Suprapubic skin (tissue), 4 donors: ENCODE data around the gene IL33. TPM values are rescaled to one million over a fixed set of nuclear protein-coding genes. Genes with fewer than 3 reads are reported as not detected.

ENCODE experiments used
- DNase-seq, 2 donors: peaks; one replicate each; pipeline ENCODE4 v3.0.0-alpha.2; 2019; ENCODE audit warnings: low spot score in 2 of 2
- H3K27ac ChIP-seq: fragments of 200-600 bp; sonication (generic); one replicate; pipeline ENCODE4 v1.5.1; 2019
- H3K27me3 ChIP-seq: fragments of 200-600 bp; sonication (generic); one replicate; pipeline ENCODE4 v1.5.1; 2019
- H3K36me3 ChIP-seq: fragments of 200-600 bp; sonication (generic); one replicate; pipeline ENCODE4 v1.5.1; 2019
- H3K4me1 ChIP-seq: fragments of 200-600 bp; sonication (generic); one replicate; pipeline ENCODE4 v1.5.1; 2019
- H3K4me3 ChIP-seq: fragments of 200-600 bp; sonication (generic); one replicate; pipeline ENCODE4 v1.5.1; 2019; ENCODE audit warnings: mild to moderate bottlenecking
- H3K9me3 ChIP-seq: fragments of 200-600 bp; sonication (generic); one replicate; pipeline ENCODE4 v1.5.1; 2019
- CTCF ChIP-seq, 2 donors: fragments of 200-600 bp in 1 of 2; fragments of 450-650 bp in 1 of 2; sonication (generic) in 1 of 2; IDR thresholded peaks; one replicate each; pipeline ENCODE4 v1.5.1; 2016 to 2019; ENCODE audit warnings: antibody characterized with exemption in 2 of 2, mild to moderate bottlenecking in 1 of 2, moderate library complexity in 1 of 2
- EP300 ChIP-seq: sonication (generic); formaldehyde crosslinking; IDR thresholded peaks from one replicate; pipeline ENCODE4 v1.6.1; 2017; ENCODE audit warnings: antibody characterized with exemption
- POLR2A ChIP-seq, 2 donors: fragments of 450-650 bp; IDR thresholded peaks; one replicate each; pipeline ENCODE4 v1.6.1; 2017; ENCODE audit warnings: antibody characterized with exemption in 2 of 2, mild to moderate bottlenecking in 2 of 2, moderate library complexity in 2 of 2
- POLR2AphosphoS5 ChIP-seq, 3 donors: sonication (generic); formaldehyde crosslinking; IDR thresholded peaks; one replicate each; pipeline ENCODE4 v1.6.1; 2017; ENCODE audit warnings: antibody characterized with exemption in 3 of 3
- WGBS: methylation state at CpG from one replicate; pipeline ENCODE4 v1.1.5; 2018; 5-methylcytosine and 5-hydroxymethylcytosine counted together
- total RNA-seq, 4 donors: library from RNA; depleted of rRNA; stranded (reverse); fragments of >200 nt; gene quantifications; one replicate each; pipeline ENCODE4 v1.1.0, GENCODE V29; 2016

The IL33 gene
- total RNA-seq, 4 donors from 2014 or later = 11.3 to 37.3 (median 25.6) TPM

- Histone ChIP-seq H3K9me3 (no peaks in the 10 kb centered on the region), H3K27ac (peak overlapping the region; percentile 57), H3K4me1 (peaks cover 55% of the 10 kb centered on the region), H3K4me3 (no peak overlapping the region), H3K27me3 (no peaks in the 10 kb centered on the region), H3K36me3 (no peaks in the 10 kb centered on the region)
- TF ChIP-seq POLR2A (IDR thresholded peaks at IDR 0.05) = no peak
- no peak for TF ChIP-seq EP300
- 63% methylated on average over 1 of the region's 1 CpG for WGBS
- DNase-seq = no peak
Measured at GRCh38 chr9:6224393-6225154, 9.0 kb downstream of the IL33 start.

- peaks cover 66% of the 10 kb centered on the region for H3K4me1 ChIP-seq
- TF ChIP-seq POLR2AphosphoS5 (IDR thresholded peaks at IDR 0.05) (no peak), EP300 (no peak), POLR2A (IDR thresholded peaks at IDR 0.05) (no peak)
- H3K27me3 ChIP-seq = no peaks in the 10 kb centered on the region
- no peak overlapping the region for H3K27ac ChIP-seq
- no peak for DNase-seq
- H3K4me3 ChIP-seq = no peak overlapping the region
- WGBS = 22% methylated on average over 1 of the region's 1 CpG
- H3K36me3 ChIP-seq = no peaks in the 10 kb centered on the region
- no peaks in the 10 kb centered on the region for H3K9me3 ChIP-seq
Measured at GRCh38 chr9:6226696-6227095, 11.1 kb downstream of the IL33 start.

- no peaks in the 10 kb centered on the region for H3K36me3 ChIP-seq
- TF ChIP-seq POLR2A (IDR thresholded peaks at IDR 0.05) (no peak), POLR2AphosphoS5 (IDR thresholded peaks at IDR 0.05) (no peak), EP300 (no peak), CTCF (IDR thresholded peaks at IDR 0.05) (no peak)
- no peaks in the 10 kb centered on the region for H3K27me3 ChIP-seq
- 89% methylated on average over 2 of the region's 2 CpGs for WGBS
- DNase-seq = no peak
- no peaks in the 10 kb centered on the region for H3K9me3 ChIP-seq
- H3K4me3 ChIP-seq = no peak overlapping the region
- no peak overlapping the region for H3K27ac ChIP-seq
- H3K4me1 ChIP-seq = peaks cover 54% of the 10 kb centered on the region
Measured at GRCh38 chr9:6229186-6229585, 13.6 kb downstream of the IL33 start.

- 39% methylated on average over 1 of the region's 1 CpG for WGBS
- peaks cover 50% of the 10 kb centered on the region for H3K4me1 ChIP-seq
Measured at GRCh38 chr9:6229619-6230018, 14.0 kb downstream of the IL33 start.

GRCh38 chr9:6230037-6230780 is 14.6 kb downstream of the IL33 start:
- Histone ChIP-seq H3K36me3 (no peaks in the 10 kb centered on the region), H3K27me3 (no peaks in the 10 kb centered on the region), H3K27ac (no peak overlapping the region), H3K4me1 (peaks cover 44% of the 10 kb centered on the region), H3K9me3 (no peaks in the 10 kb centered on the region), H3K4me3 (no peak overlapping the region)
- TF ChIP-seq POLR2A (IDR thresholded peaks at IDR 0.05) (no peak), EP300 (no peak), CTCF (IDR thresholded peaks at IDR 0.05) (no peak)
- 62% methylated on average over 2 of the region's 2 CpGs for WGBS
- DNase-seq = no peak

More at GRCh38 chr9:6229619-6230018, 14.0 kb downstream of the IL33 start:
- no peak overlapping the region for H3K27ac ChIP-seq
- DNase-seq = no peak
- H3K27me3 ChIP-seq = no peaks in the 10 kb centered on the region
- TF ChIP-seq CTCF (IDR thresholded peaks at IDR 0.05) (no peak), POLR2AphosphoS5 (IDR thresholded peaks at IDR 0.05) (no peak), POLR2A (IDR thresholded peaks at IDR 0.05) (no peak), EP300 (no peak)
- H3K36me3 ChIP-seq = no peaks in the 10 kb centered on the region
- H3K9me3 ChIP-seq = no peaks in the 10 kb centered on the region
- no peak overlapping the region for H3K4me3 ChIP-seq

- DNase-seq = no peak
- TF ChIP-seq EP300 (no peak), POLR2A (IDR thresholded peaks at IDR 0.05) (no peak), CTCF (IDR thresholded peaks at IDR 0.05) (no peak), POLR2AphosphoS5 (IDR thresholded peaks at IDR 0.05) (no peak)
- H3K27ac ChIP-seq = no peak overlapping the region
Measured at GRCh38 chr9:6232336-6232945, 16.8 kb downstream of the IL33 start.

More at GRCh38 chr9:6232336-6232945, 16.8 kb downstream of the IL33 start:
- Histone ChIP-seq H3K4me1 (peaks cover 26% of the 10 kb centered on the region), H3K36me3 (no peaks in the 10 kb centered on the region), H3K9me3 (no peaks in the 10 kb centered on the region), H3K27me3 (no peaks in the 10 kb centered on the region), H3K4me3 (no peak overlapping the region)
